Measurements from ENCODE around the gene NDUFC1. TPM values are rescaled to one million over a fixed set of nuclear protein-coding genes. Genes with fewer than 3 reads are reported as not detected.

Gene NDUFC1
- total RNA-seq, 2 experiments from 2014 or later: 35.7 to 36.1 TPM

GRCh38 chr4:139295206-139295941 is 6.9 kb downstream of the NDUFC1 start:
- Mint-ChIP-seq H3K36me3 (ENCODE audit: low read depth) (peaks cover 28% of the 10 kb centered on the region), H3K27me3 (no peaks in the 10 kb centered on the region), H3K4me3 (peak overlapping the region; percentile 92), H3K9me3 (no peaks in the 10 kb centered on the region), H3K27ac (peak overlapping the region; percentile 78), H3K4me1 (peaks cover 33% of the 10 kb centered on the region)
- ChIA-PET CTCF (interaction anchor here (0.6 to 3.4 kb wide), 44 partner anchors 10 to 281 kb away, joined by 3 to 61 read pairs (median 6); partner anchors contain the start of genes ELF2, NOCT and SETD7), POLR2A (interaction anchor here (0.8 to 5.3 kb wide), 14 partner anchors 11 to 280 kb away, joined by 3 to 21 read pairs (median 4); partner anchors contain the start of genes ELF2, NOCT and RAB33B)
- DNase-seq: peak; percentile 96

- H3K27ac Mint-ChIP-seq: no peak overlapping the region
- no peaks in the 10 kb centered on the region for H3K4me1 Mint-ChIP-seq
- peaks cover 10% of the 10 kb centered on the region for H3K9me3 Mint-ChIP-seq
- CTCF ChIA-PET: interaction anchor here (4.4 kb wide), 1 partner anchor 10 kb away, joined by 20 read pairs; no protein-coding TSS in a partner anchor
- peaks cover 2% of the 10 kb centered on the region for H3K27me3 Mint-ChIP-seq
- DNase-seq: no peak
- POLR2A ChIA-PET: no interaction called here
- no peak overlapping the region for H3K4me3 Mint-ChIP-seq
- peaks cover 21% of the 10 kb centered on the region for H3K36me3 Mint-ChIP-seq (ENCODE audit: low read depth)
These were observed 16.0 kb downstream of the NDUFC1 start for GRCh38 chr4:139286186-139286698.

GRCh38 chr4:139282721-139283075 is 19.6 kb downstream of the NDUFC1 start:
- peaks cover 17% of the 10 kb centered on the region for H3K4me1 Mint-ChIP-seq
- peaks cover 9% of the 10 kb centered on the region for H3K36me3 Mint-ChIP-seq (ENCODE audit: low read depth)
- peaks cover 10% of the 10 kb centered on the region for H3K9me3 Mint-ChIP-seq
- POLR2A ChIA-PET: interaction anchor here (1.6 kb wide), 1 partner anchor 18 kb away, joined by 5 read pairs; the partner anchor contains the start of gene NAA15
- H3K27me3 Mint-ChIP-seq: peaks cover 33% of the 10 kb centered on the region
- no peak overlapping the region for H3K4me3 Mint-ChIP-seq
- no peak overlapping the region for H3K27ac Mint-ChIP-seq
- CTCF ChIA-PET: interaction anchor here (0.9 to 2.9 kb wide), 4 partner anchors 11 to 18 kb away, joined by 3 to 15 read pairs (median 4); partner anchors contain the start of gene NAA15
- DNase-seq: no peak

- Mint-ChIP-seq H3K4me3 (no peak overlapping the region), H3K27ac (no peak overlapping the region), H3K27me3 (peaks cover 36% of the 10 kb centered on the region), H3K36me3 (ENCODE audit: low read depth) (peaks cover 9% of the 10 kb centered on the region), H3K9me3 (peaks cover 10% of the 10 kb centered on the region), H3K4me1 (peaks cover 17% of the 10 kb centered on the region)
- DNase-seq: no peak
- ChIA-PET POLR2A (interaction anchor here (1.6 kb wide), 1 partner anchor 19 kb away, joined by 5 read pairs; the partner anchor contains the start of gene NAA15), CTCF (interaction anchor here (0.9 to 2.9 kb wide), 3 partner anchors 11 to 16 kb away, joined by 3 to 15 read pairs (median 4); no protein-coding TSS in a partner anchor)
These were observed 20.1 kb downstream of the NDUFC1 start for GRCh38 chr4:139282065-139282720.

- CTCF ChIA-PET: interaction anchor here (1.4 to 2.9 kb wide), 3 partner anchors 16 to 249 kb away, joined by 3 to 15 read pairs (median 4); no protein-coding TSS in a partner anchor
These were observed 22.3 kb downstream of the NDUFC1 start, which contains the start of gene MGARP for GRCh38 chr4:139279760-139280620. TSS of gene MGARP (minus strand) at chr4:139280225. CDS start at chr4:139280158, 67 bp downstream.

GRCh38 chr4:139278912-139279759 is 23.1 kb downstream of the NDUFC1 start:
- no peak for DNase-seq
- POLR2A ChIA-PET: interaction anchor here (0.9 kb wide), 1 partner anchor 102 kb away, joined by 3 read pairs; no protein-coding TSS in a partner anchor
- H3K4me3 Mint-ChIP-seq: peak overlapping the region; percentile 59
- peaks cover 17% of the 10 kb centered on the region for H3K4me1 Mint-ChIP-seq
- peaks cover under 1% of the 10 kb centered on the region for H3K36me3 Mint-ChIP-seq (ENCODE audit: low read depth)
- no peaks in the 10 kb centered on the region for H3K9me3 Mint-ChIP-seq
- peaks cover 48% of the 10 kb centered on the region for H3K27me3 Mint-ChIP-seq
- CTCF ChIA-PET: interaction anchor here (1.4 kb wide), 1 partner anchor 51 kb away, joined by 3 read pairs; no protein-coding TSS in a partner anchor
- no peak overlapping the region for H3K27ac Mint-ChIP-seq

More at GRCh38 chr4:139279760-139280620, 22.3 kb downstream of the NDUFC1 start, which contains the start of gene MGARP:
- peaks cover 9% of the 10 kb centered on the region for H3K36me3 Mint-ChIP-seq (ENCODE audit: low read depth)
- H3K27ac Mint-ChIP-seq: no peak within 1 kb of the TSS
- DNase-seq: no peak
- POLR2A ChIA-PET: interaction anchor here (0.9 kb wide), 1 partner anchor 103 kb away, joined by 3 read pairs; no protein-coding TSS in a partner anchor
- peak within 1 kb of the TSS; percentile 59 for H3K4me3 Mint-ChIP-seq
- H3K27me3 Mint-ChIP-seq: peaks cover 47% of the 10 kb centered on the region
- H3K9me3 Mint-ChIP-seq: peaks cover 5% of the 10 kb centered on the region
- H3K4me1 Mint-ChIP-seq: peaks cover 17% of the 10 kb centered on the region

- Mint-ChIP-seq H3K36me3 (ENCODE audit: low read depth) (no peaks in the 10 kb centered on the region), H3K27ac (no peak overlapping the region), H3K27me3 (peaks cover 48% of the 10 kb centered on the region), H3K9me3 (no peaks in the 10 kb centered on the region), H3K4me1 (peaks cover 17% of the 10 kb centered on the region), H3K4me3 (peak overlapping the region; percentile 12)
- ChIA-PET POLR2A (no interaction called here), CTCF (no interaction called here)
- DNase-seq: no peak
These were observed 23.8 kb downstream of the NDUFC1 start for GRCh38 chr4:139278485-139278884.

GRCh38 chr4:139275281-139275735 is 27.0 kb downstream of the NDUFC1 start:
- peaks cover 39% of the 10 kb centered on the region for H3K27me3 Mint-ChIP-seq
- H3K4me3 Mint-ChIP-seq: no peak overlapping the region
- H3K36me3 Mint-ChIP-seq (ENCODE audit: low read depth): no peaks in the 10 kb centered on the region
- no peak overlapping the region for H3K27ac Mint-ChIP-seq
- DNase-seq: no peak
- ChIA-PET POLR2A (interaction anchor here (0.6 to 1.7 kb wide), 4 partner anchors 9 to 25 kb away, joined by 3 to 5 read pairs (median 4); no protein-coding TSS in a partner anchor), CTCF (interaction anchor here (0.9 to 2.6 kb wide), 2 partner anchors 21 to 245 kb away, joined by 4 to 13 read pairs; no protein-coding TSS in a partner anchor)
- peaks cover 15% of the 10 kb centered on the region for H3K4me1 Mint-ChIP-seq
- no peaks in the 10 kb centered on the region for H3K9me3 Mint-ChIP-seq

- no peaks in the 10 kb centered on the region for H3K36me3 Mint-ChIP-seq (ENCODE audit: low read depth)
- no peak for DNase-seq
- ChIA-PET CTCF (interaction anchor here (0.9 to 2.6 kb wide), 2 partner anchors 21 to 244 kb away, joined by 4 to 13 read pairs; no protein-coding TSS in a partner anchor), POLR2A (interaction anchor here (0.6 to 1.6 kb wide), 3 partner anchors 8 to 26 kb away, joined by 3 to 5 read pairs (median 3); no protein-coding TSS in a partner anchor)
- no peak overlapping the region for H3K4me3 Mint-ChIP-seq
- peaks cover 13% of the 10 kb centered on the region for H3K4me1 Mint-ChIP-seq
- H3K27ac Mint-ChIP-seq: no peak overlapping the region
- H3K27me3 Mint-ChIP-seq: peaks cover 33% of the 10 kb centered on the region
- no peaks in the 10 kb centered on the region for H3K9me3 Mint-ChIP-seq
These were observed 27.5 kb downstream of the NDUFC1 start for GRCh38 chr4:139274790-139275189.

GRCh38 chr4:139273835-139274234 is 28.4 kb downstream of the NDUFC1 start:
- no peak for DNase-seq
- no peak overlapping the region for H3K4me3 Mint-ChIP-seq
- H3K36me3 Mint-ChIP-seq (ENCODE audit: low read depth): no peaks in the 10 kb centered on the region
- ChIA-PET CTCF (no interaction called here), POLR2A (no interaction called here)
- H3K4me1 Mint-ChIP-seq: peaks cover 5% of the 10 kb centered on the region
- no peak overlapping the region for H3K27ac Mint-ChIP-seq
- no peaks in the 10 kb centered on the region for H3K9me3 Mint-ChIP-seq
- H3K27me3 Mint-ChIP-seq: peaks cover 24% of the 10 kb centered on the region

GRCh38 chr4:139267301-139267700 is 35.0 kb downstream of the NDUFC1 start:
- DNase-seq: no peak
- H3K27ac Mint-ChIP-seq: no peak overlapping the region
- CTCF ChIA-PET: interaction anchor here (1.8 to 5.0 kb wide), 3 partner anchors 9 to 33 kb away, joined by 6 to 33 read pairs (median 10); partner anchors contain the start of gene NAA15
- no peaks in the 10 kb centered on the region for H3K9me3 Mint-ChIP-seq
- no peaks in the 10 kb centered on the region for H3K36me3 Mint-ChIP-seq (ENCODE audit: low read depth)
- POLR2A ChIA-PET: interaction anchor here (1.7 to 2.4 kb wide), 3 partner anchors 34 to 184 kb away, joined by 9 to 24 read pairs (median 11); partner anchors contain the start of genes ELF2, NAA15 and NDUFC1
- peaks cover 14% of the 10 kb centered on the region for H3K27me3 Mint-ChIP-seq
- no peak overlapping the region for H3K4me3 Mint-ChIP-seq
- H3K4me1 Mint-ChIP-seq: peaks cover 32% of the 10 kb centered on the region
